SK-N-SH (cell line): ENCODE results near the gene DOCK10.

ENCODE experiments used
- EZH2phosphoT487 ChIP-seq: fragments of 200-600 bp; sonication (generic); IDR thresholded peaks from 2 replicates; pipeline ENCODE4 v1.6.1; 2017; ENCODE audit warnings: low read depth, mixed run types, mild to moderate bottlenecking, antibody characterized with exemption, moderate library complexity, borderline replicate concordance
- POLR2AphosphoS5 ChIP-seq: IDR thresholded peaks from 2 replicates; pipeline ENCODE4 v1.6.1; 2012; ENCODE audit warnings: low read depth, low read length
- RFX5 ChIP-seq: IDR thresholded peaks from 2 replicates; pipeline ENCODE4 v1.6.1; 2012; ENCODE audit warnings: mild to moderate bottlenecking, improper control_type of control experiment, low read length
- TEAD4 ChIP-seq: IDR thresholded peaks from 2 replicates; pipeline ENCODE4 v1.4.0; 2012; ENCODE audit warnings: mild to moderate bottlenecking, borderline replicate concordance; ENCODE audit not compliant: insufficient read depth
- YY1 ChIP-seq: IDR thresholded peaks from 2 replicates; pipeline ENCODE4 v1.4.0; 2012; ENCODE audit warnings: low read depth, mild to moderate bottlenecking
- TF ChIP-seq, protein P1 (sequence below): fragments of 200-600 bp; sonication (generic); IDR thresholded peaks from 2 replicates; pipeline ENCODE4 v1.6.1; 2017; ENCODE audit warnings: antibody characterized with exemption, mild to moderate bottlenecking, moderate library complexity
- TF ChIP-seq, protein P2 (sequence below): IDR thresholded peaks from 2 replicates; pipeline ENCODE4; 2012

DNA sequence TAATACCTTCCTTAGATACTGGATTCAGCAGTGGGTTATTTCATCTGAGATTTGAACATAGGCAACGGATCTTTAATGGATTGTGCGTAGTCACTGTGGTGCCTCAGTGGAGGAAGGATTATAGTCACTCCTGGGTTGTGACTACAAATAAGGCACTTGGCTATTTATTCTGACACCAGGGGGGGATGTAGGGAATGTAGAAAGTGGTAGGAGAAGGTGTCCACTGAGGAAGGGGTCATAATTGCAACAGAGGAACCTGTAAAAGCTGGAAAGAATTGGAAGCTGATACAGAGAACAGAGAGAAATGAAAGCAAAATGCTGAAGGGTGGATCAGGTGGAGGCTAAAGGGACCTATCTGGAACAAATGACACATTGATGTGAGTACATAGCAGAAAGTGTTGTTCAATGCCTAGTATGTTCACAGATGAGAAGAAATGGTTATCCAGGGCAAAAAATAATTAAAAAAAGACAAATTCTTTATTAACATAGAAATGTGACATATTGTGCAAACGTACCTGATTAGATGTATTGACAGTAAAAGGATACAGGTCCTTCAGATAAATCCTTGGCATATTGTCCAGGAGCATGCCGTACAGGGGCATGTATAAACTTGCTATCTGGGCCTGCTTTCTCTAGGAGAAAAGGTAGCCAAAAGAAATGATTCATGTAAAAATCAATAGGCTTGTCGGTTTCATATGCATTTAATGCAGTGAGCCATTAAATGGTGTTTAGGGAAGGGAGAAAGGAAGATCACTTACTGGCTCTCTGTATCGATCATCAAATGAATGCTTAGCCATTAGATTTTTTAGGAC, 234.9 kb downstream of the DOCK10 start:
- TF ChIP-seq RFX5 = no peak
- TF ChIP-seq, protein P1, sequence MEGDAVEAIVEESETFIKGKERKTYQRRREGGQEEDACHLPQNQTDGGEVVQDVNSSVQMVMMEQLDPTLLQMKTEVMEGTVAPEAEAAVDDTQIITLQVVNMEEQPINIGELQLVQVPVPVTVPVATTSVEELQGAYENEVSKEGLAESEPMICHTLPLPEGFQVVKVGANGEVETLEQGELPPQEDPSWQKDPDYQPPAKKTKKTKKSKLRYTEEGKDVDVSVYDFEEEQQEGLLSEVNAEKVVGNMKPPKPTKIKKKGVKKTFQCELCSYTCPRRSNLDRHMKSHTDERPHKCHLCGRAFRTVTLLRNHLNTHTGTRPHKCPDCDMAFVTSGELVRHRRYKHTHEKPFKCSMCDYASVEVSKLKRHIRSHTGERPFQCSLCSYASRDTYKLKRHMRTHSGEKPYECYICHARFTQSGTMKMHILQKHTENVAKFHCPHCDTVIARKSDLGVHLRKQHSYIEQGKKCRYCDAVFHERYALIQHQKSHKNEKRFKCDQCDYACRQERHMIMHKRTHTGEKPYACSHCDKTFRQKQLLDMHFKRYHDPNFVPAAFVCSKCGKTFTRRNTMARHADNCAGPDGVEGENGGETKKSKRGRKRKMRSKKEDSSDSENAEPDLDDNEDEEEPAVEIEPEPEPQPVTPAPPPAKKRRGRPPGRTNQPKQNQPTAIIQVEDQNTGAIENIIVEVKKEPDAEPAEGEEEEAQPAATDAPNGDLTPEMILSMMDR = peak; percentile 29
- TF ChIP-seq EZH2phosphoT487 = no peak
- TF ChIP-seq POLR2AphosphoS5 = no peak
- TF ChIP-seq TEAD4 = no peak
- no peak for TF ChIP-seq YY1
- TF ChIP-seq, protein P2, sequence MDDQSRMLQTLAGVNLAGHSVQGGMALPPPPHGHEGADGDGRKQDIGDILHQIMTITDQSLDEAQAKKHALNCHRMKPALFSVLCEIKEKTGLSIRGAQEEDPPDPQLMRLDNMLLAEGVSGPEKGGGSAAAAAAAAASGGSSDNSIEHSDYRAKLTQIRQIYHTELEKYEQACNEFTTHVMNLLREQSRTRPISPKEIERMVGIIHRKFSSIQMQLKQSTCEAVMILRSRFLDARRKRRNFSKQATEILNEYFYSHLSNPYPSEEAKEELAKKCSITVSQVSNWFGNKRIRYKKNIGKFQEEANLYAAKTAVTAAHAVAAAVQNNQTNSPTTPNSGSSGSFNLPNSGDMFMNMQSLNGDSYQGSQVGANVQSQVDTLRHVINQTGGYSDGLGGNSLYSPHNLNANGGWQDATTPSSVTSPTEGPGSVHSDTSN = no peak
